LHCN-M2 (cell line): ENCODE data around the gene CAPN11. TPM values are rescaled to one million over a fixed set of nuclear protein-coding genes. Genes with fewer than 3 reads are reported as not detected.

Experiments used
- DNase-seq: peaks from one replicate; pipeline ENCODE4 v3.0.0-alpha.2; 2012; ENCODE audit warnings: low read depth
- total RNA-seq: library from RNA; depleted of rRNA; stranded (reverse); fragments of >200 nt; gene quantifications from 2 replicates; pipeline ENCODE4 v1.2.3, GENCODE V29; 2014

CAPN11 gene
- total RNA-seq, 1 experiment from 2014 or later, result 0.06 TPM

DNA sequence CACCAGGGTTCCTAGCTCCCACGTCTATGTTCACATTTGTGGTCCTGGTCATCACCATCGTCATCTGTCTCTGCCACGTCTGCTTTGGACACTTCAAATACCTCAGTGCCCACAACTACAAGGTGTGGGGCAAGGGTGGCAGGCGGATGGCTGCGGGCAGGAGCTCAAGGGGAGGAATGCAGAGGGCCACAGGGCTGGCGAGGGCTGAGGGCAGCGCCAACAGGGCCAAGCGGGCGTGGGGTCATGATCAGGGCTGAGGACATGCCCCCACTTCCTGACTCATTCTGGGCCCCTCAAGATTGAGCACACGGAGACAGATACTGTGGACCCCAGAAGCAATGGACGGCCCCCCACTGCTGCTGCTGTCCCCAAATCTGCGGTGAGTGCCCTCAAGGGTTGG, 4.6 kb upstream of the CAPN11 start:
- DNase-seq, result no peak

DNA sequence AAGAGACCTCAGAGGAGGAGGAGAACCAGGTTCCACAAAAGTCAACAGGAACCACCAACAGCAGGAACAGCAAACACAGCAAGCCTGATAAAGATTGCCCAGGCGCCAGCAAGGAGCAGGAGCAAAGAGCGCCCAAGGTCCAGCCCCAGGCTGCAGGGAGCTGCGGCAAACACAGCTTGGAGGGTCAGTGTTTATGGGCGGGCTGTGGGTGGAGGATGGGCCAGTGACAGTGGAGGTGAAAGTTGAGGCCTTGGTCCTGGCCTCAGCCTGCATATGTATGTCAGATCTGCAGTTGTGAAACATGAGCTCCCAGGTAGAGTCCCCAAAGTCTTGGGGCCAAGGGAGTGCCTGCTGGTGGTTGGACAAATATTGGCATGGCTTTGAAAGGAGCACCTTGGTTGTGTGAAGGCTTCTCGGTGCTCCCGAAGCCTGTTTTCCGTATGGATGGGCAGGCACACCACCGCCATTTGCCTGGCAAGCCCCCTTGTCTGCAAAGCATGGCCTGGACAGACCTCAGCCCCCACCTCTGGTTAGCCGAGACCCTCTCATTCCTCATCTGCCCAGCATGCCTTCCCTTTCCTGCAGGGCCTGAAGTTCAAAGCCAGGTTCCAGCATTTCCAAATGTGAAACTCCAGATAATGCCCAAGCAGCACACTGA, 2.0 kb upstream of the CAPN11 start:
- no peak for DNase-seq

DNA sequence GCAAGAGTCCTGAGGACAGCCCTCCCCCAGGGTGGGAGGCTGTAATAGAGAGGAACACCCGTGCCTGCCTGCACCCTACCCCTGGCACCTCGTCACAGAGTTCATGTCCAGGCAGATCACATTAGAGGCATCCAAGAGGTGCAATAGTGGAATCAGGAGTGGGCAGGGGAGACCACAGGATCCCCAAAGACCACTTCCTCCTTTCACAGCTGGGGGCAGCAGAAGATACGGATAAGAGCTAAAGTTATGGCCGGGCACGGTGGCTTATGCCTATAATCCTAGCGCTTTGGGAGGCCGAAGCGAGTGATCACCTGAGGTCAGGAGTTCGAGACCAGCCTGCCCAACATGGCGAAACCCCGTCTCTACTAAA, 1.5 kb upstream of the CAPN11 start:
- DNase-seq, result no peak

DNA sequence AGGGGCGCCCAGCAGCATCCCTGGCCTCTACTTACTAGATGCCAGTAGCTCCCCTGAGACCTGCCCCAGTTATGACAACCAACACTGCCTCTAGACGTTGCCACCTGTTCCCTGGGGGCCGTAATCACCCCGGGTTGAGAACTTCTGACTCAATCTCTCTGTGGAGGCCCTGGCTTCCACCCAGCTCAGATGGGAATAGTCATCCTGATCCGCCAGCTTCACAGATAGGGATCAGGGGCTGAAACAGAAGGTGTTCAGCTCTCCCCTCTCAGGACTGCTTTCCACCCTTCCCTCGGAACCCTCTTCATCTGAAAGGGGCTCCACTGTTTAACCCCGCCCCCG, 3.3 kb downstream of the CAPN11 start:
- DNase-seq, result peak; percentile 78

GRCh38 chr6:44162876-44163625, 4.4 kb downstream of the CAPN11 start:
- DNase-seq, result no peak

GRCh38 chr6:44166116-44166515, 7.5 kb downstream of the CAPN11 start:
- no peak for DNase-seq

DNA sequence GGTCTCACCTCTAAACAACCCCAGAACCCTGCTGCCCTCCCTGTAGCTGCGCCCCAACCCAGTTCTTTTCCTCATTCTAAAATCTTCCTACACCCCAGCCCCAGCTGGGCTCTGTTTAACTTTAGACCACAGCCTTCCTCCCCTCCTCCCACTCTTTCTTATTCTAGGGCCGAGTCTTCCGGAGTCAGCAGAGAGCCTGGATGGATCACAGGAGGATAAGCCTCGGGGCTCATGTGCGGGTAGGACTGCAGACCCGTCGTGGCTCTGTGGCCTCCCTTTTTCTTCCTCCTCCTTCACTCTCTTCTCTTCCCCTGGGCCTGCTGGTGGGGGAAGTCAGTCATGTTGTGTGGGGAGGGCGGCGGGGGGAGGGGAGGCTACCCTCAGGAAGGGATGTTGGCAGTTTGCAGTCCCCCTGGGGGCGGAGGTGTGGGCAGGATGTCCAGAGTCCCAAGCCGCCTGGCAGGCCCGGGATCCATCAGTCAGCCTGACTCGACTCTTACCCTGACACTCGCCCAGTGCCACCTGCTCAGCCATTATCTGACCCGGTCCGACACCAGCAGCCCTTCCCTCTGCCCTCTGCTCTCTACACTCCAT, 8.1 kb downstream of the CAPN11 start:
- DNase-seq, result no peak

DNA sequence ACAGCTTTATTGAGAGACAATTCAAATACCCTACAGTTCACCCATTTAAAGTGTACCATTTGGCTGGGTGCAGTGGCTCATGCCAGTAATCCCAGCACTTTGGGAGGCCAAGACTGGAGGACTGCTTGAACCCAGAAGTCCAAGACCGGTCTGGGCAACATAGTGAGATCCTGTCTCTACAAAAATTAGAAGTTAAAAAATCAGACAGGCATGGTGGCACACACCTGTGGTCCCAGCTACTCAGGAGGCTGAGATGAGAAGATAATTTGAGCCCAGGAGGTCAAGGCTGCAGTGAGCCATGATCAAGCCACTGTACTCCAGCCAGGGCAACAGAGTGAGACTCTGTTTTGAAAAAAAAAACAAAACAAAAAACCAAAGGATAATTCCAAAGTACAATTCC, 8.9 kb downstream of the CAPN11 start:
- DNase-seq, result no peak

DNA sequence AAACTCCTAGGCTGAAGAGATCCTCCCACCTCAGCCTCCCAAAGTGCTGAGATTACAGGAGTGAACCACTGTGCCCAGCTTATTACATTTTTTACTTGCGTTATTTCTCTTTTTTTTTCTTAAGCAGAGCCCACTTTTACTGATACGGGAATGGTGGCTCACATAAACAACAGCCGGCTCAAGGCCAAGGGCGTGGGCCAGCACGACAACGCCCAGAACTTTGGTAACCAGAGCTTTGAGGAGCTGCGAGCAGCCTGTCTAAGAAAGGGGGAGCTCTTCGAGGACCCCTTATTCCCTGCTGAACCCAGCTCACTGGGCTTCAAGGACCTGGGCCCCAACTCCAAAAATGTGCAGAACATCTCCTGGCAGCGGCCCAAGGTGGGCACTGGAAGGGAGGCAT, 10.5 kb downstream of the CAPN11 start:
- DNase-seq, result no peak

GRCh38 chr6:44169886-44170570, 11.4 kb downstream of the CAPN11 start:
- no peak for DNase-seq

DNA sequence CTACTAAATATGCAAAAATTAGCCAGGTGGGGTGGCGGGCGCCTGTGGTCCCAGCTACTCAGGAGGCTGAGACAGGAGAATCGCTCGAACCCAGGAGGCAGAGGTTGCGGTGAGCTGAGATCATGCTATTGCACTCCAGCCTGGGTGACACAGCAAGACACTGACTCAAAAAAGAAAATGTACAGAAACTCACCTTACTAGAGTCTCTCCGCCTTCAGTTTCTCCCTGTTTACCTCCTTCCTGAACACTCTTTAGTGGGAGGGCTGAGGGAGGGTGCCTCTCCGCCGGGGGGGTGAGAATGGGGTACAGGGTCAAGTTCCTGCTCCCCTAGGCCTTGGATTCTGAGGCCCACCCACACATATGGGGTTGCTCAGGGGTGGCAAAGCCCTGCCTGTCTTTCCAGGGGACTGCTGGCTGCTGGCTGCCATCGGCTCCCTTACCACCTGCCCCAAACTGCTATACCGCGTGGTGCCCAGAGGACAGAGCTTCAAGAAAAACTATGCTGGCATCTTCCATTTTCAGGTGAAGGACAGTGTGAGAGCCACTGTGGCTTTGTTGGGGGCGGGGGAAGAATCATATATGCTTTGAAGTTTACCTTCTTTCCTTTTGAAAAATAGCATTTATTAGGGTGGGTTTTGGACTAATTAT, 13.4 kb downstream of the CAPN11 start:
- no peak for DNase-seq

GRCh38 chr6:44172731-44173500, 14.3 kb downstream of the CAPN11 start:
- peak; percentile 84 for DNase-seq

DNA sequence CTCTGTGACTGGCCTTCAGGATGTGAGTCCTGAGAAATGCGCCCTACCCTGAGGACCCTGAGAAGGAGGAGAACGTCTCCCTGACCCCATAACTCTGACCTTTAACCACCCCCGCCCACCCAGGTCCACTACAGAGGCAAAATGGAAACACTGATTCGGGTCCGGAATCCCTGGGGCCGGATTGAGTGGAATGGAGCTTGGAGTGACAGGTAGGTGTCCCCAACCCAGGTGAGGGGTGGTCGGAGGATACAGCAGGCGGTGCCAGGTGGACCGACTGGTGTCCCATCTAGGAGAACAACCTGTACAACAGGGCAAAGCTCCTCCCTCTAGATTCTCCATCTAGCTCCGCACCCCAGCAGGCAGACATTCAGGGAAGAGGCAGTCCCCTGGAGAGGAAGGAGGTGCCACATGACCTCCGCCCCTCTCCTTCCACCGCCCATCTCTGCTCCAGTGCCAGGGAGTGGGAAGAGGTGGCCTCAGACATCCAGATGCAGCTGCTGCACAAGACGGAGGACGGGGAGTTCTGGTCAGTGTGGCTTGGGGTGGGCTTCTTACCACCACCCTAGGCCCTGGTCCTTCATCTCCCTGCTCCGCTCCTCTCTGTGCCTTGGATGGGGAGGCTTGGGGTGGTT, 17.6 kb downstream of the CAPN11 start:
- DNase-seq, result no peak

GRCh38 chr6:44176762-44177509, 18.3 kb downstream of the CAPN11 start:
- no peak for DNase-seq

GRCh38 chr6:44177691-44178423, 19.2 kb downstream of the CAPN11 start:
- no peak for DNase-seq

DNA sequence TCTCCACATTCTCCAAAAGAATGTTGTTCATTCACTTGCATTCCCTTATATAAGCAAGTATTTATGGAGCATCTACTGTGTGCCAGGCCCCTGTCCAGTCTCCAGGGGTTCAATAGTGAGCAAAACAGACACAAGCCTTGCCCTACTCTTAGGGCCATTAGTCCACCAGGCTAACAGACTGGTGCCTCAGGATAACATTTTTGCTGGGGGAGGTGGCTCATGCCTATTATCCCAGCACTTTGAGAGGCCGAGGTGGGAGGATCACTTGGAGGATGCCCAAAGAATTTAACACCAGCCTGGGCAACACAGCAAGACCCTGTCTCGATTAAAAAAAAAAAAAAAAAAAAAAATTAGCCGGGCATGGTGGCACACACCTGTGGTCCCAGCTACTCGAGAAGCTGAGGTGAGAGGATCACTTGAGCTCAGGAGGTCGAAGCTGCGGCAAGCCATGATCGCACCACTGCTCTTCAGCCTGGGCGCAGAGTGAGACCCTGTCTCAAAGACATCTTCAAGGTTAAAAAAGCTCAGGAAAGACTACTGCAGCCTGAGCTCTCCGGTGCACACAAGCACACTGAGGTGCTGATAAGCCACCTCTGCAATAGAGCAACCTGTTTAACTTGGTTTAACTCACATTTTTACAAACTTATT, 19.9 kb downstream of the CAPN11 start:
- DNase-seq, result no peak

- no peak for DNase-seq
Observed at GRCh38 chr6:44179072-44179536, 20.5 kb downstream of the CAPN11 start.

GRCh38 chr6:44179648-44180047, 21.0 kb downstream of the CAPN11 start:
- no peak for DNase-seq

DNA sequence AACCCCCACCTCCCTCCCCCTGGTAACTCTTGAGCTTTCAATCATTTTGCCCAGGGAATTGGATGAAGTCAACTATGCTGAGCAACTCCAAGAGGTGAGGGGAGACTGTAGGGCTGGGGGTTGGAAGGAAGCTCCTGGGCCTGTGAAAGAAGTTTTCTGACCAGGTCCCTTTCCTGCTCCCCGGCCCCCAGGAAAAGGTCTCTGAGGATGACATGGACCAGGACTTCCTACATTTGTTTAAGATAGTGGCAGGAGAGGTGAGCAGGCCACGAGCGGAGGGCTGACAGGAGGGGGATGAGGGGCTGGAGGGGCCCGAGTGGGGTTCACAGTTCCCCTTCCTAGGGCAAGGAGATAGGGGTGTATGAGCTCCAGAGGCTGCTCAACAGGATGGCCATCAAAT, 21.8 kb downstream of the CAPN11 start:
- no peak for DNase-seq
